Natural killer cell treated with Interleukin-12 subunit alpha and Interleukin-12 subunit beta and Interleukin-15 and Interleukin-18, amount 100 ng/mL, for 72 hours (primary cell): Measurements from ENCODE around the gene KPNA1. TPM values are rescaled to one million over a fixed set of nuclear protein-coding genes. Genes with fewer than 3 reads are reported as not detected.

Experiments
- ATAC-seq, 2 donors: fragments of 150-1000 bp; cut with Tn5 transposase in 1 of 2; sonication (Bioruptor Pico), chemical (Tn5 transposase) in 1 of 2; 2 replicates each; pipeline ENCODE4 v1.10.0; 2021
- DNase-seq: peaks from one replicate; pipeline ENCODE4 v3.0.0; 2022; ENCODE audit warnings: low spot score
- H3K27ac Mint-ChIP-seq, 2 donors: 1 replicate in 1 of 2; 2 replicates in 1 of 2; pipeline ENCODE4 v1.8.0; 2022; ENCODE audit warnings: mixed read lengths in 2 of 2, mild to moderate bottlenecking in 1 of 2, moderate library complexity in 1 of 2
- H3K27me3 Mint-ChIP-seq, 2 donors: 1 replicate in 1 of 2; 2 replicates in 1 of 2; pipeline ENCODE4 v1.8.0; 2022; ENCODE audit warnings: mixed read lengths in 2 of 2
- H3K36me3 Mint-ChIP-seq: one replicate; pipeline ENCODE4 v1.8.0; 2022; ENCODE audit warnings: mixed read lengths
- H3K4me1 Mint-ChIP-seq, 2 donors: 1 replicate in 1 of 2; 2 replicates in 1 of 2; pipeline ENCODE4 v1.8.0; 2022; ENCODE audit warnings: low read depth in 2 of 2, mixed read lengths in 2 of 2, mild to moderate bottlenecking in 1 of 2
- H3K4me3 Mint-ChIP-seq: one replicate; pipeline ENCODE4 v1.8.0; 2022; ENCODE audit warnings: mixed read lengths
- H3K9me3 Mint-ChIP-seq: 2 replicates; pipeline ENCODE4 v1.8.0; 2022; ENCODE audit warnings: mixed read lengths
- total RNA-seq, 2 donors: library from RNA; stranded (reverse); gene quantifications; one replicate each; pipeline ENCODE4 v1.2.3, GENCODE V29; 2022

Gene KPNA1
- total RNA-seq, 2 donors from 2014 or later, result 55.9 to 64.7 TPM

- no peak for ATAC-seq
- DNase-seq, result no peak
- Mint-ChIP-seq H3K36me3 (peaks cover 28% of the 10 kb centered on the region), H3K27me3 (no peaks in the 10 kb centered on the region), H3K4me1 (peaks cover 0 to 7% of the 10 kb centered on the region in 2 donors), H3K4me3 (no peak overlapping the region), H3K27ac (no peak overlapping the region), H3K9me3 (no peaks in the 10 kb centered on the region)
Measured at GRCh38 chr3:122546151-122546550, 31.4 kb upstream of the KPNA1 start.

DNA sequence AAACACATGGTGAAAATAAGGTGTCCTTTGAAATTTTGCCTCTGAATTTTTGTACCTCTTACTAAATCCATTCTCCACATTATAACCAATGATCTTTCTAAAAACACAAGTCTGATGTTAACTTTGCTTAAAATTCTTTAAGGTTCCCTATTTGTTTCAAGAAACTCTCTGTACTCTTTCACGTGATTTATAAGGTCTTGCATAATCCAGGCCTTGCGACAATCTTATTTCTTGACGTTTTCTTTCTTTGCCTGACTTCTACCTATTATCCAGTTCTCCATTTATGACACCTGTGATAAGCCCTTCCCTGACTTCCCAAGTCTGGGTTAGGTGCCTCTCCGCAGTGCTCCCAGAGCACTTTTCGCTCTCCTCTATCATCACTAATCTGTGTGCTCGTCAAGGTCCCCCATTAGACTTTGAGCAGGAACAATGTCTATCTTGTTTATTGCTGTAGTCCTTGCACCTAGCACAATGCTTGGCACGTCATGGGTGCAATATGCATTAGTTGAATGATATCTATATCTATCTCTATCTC, 24.3 kb upstream of the KPNA1 start:
- Mint-ChIP-seq H3K27ac (no peak overlapping the region), H3K36me3 (peaks cover 44% of the 10 kb centered on the region), H3K27me3 (no peaks in the 10 kb centered on the region), H3K4me1 (peaks cover 11 to 15% of the 10 kb centered on the region in 2 donors), H3K4me3 (no peak overlapping the region), H3K9me3 (no peaks in the 10 kb centered on the region)
- DNase-seq, result no peak
- no peak for ATAC-seq

DNA sequence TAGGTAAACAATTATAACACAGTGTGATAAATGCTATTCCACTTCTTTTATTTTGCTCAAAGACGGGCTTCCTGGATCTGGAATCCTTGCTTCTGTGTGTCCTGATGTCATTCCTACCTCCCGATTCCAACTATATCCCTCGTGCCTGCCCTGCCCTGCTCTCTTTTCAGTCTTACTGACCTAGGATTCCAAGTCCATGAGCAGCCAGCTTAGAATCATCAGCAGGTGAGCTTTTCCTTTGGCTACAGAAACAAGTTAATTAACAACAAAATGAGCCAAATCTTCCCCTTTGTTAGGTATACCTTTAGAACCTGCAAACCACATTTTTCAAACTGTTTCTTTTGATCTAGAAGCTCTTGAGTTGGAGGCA, 21.9 kb upstream of the KPNA1 start:
- H3K27ac Mint-ChIP-seq, result no peak overlapping the region
- no peak overlapping the region for H3K4me3 Mint-ChIP-seq
- H3K9me3 Mint-ChIP-seq, result no peaks in the 10 kb centered on the region
- no peak for ATAC-seq
- H3K27me3 Mint-ChIP-seq, result no peaks in the 10 kb centered on the region
- H3K36me3 Mint-ChIP-seq, result peaks cover 60% of the 10 kb centered on the region
- peaks cover 24 to 33% of the 10 kb centered on the region in 2 donors for H3K4me1 Mint-ChIP-seq
- DNase-seq, result no peak

DNA sequence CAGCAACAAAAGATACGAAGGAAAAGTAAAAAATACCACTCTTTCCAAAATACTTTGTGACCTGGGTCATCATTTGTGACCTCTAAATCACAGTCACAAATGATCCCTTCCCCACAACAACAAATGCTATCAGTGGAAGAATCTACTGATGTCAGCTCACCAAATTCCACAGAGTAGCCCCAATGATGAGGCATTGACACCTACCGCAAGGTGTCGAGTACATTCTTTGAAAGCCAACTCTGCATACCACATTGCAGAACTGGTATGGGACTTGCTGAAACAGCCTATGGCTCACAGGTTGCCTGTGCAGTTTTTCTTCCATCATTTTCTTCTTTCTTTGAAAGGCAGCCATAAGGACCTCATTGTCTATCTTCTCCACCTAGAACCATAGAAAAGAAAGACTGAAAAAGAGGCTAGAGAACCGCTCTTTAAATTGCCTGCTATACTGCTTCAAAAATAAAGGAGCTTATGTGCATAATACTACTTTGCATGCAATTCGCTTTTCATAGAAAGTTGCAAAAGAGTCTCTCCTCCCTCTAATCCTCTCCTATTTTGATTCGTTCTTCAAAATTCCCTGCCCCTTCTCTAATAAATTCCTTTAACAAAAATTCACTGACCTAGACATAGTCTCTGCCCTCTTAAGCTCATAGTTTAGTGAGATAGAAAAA, 21.4 kb upstream of the KPNA1 start:
- ATAC-seq (no peak), DNase-seq (no peak)
- peaks cover 24 to 33% of the 10 kb centered on the region in 2 donors for H3K4me1 Mint-ChIP-seq
- H3K36me3 Mint-ChIP-seq, result peaks cover 60% of the 10 kb centered on the region
- no peaks in the 10 kb centered on the region for H3K27me3 Mint-ChIP-seq
- H3K9me3 Mint-ChIP-seq, result no peaks in the 10 kb centered on the region
- no peak overlapping the region for H3K27ac Mint-ChIP-seq
- H3K4me3 Mint-ChIP-seq, result no peak overlapping the region

DNA sequence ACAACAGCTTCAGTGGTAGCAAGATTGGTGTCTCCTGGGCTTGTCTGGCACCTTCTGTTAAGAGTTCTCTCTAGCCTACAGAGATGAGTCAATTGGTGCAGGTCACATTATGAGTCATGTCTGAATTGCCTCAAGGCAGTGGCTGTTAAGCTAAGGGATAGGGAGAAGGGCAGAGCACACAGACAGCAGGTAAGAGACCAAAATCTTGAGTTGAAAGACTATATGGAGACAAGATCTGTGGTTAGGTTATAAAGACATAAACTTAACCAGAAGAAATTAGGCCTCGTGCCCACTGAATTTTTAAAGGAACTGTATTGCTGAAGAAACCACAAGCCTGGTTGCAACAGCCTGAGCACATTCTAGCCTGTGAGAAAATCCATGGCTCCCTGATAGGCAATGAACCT, 19.2 kb upstream of the KPNA1 start:
- peak; percentile 99 to 100 for ATAC-seq
- Mint-ChIP-seq H3K27me3 (no peaks in the 10 kb centered on the region), H3K27ac (no peak overlapping the region), H3K36me3 (peaks cover 50% of the 10 kb centered on the region), H3K4me3 (no peak overlapping the region), H3K4me1 (peaks cover 20 to 27% of the 10 kb centered on the region in 2 donors), H3K9me3 (no peaks in the 10 kb centered on the region)
- peak; percentile 66 for DNase-seq

DNA sequence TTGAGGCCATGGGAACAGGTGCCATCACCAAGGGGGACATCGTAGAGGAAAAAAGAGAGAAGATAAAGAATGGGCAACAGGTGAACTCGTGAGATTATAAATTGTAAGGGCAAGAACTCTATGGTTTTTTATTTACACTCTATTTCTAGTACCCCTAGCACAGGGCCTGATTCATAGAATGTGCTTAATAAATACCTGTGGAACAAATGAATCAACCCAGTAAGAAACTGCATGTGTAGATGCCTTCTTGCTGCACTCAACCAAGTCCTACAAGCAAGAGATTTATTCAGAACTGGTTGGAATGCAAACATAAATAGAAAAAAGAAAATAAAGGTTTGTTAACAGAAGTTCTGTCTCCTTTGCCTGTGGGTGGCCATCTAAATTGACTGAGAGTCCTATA, 18.7 kb upstream of the KPNA1 start:
- Mint-ChIP-seq H3K36me3 (peaks cover 46% of the 10 kb centered on the region), H3K9me3 (no peaks in the 10 kb centered on the region), H3K27ac (no peak overlapping the region), H3K4me3 (peak overlapping the region; percentile 14), H3K4me1 (peaks cover 20 to 25% of the 10 kb centered on the region in 2 donors), H3K27me3 (no peaks in the 10 kb centered on the region)
- ATAC-seq (no peak), DNase-seq (no peak)

- peaks cover 17 to 20% of the 10 kb centered on the region in 2 donors for H3K4me1 Mint-ChIP-seq
- no peak for DNase-seq
- no peak overlapping the region for H3K4me3 Mint-ChIP-seq
- no peaks in the 10 kb centered on the region for H3K27me3 Mint-ChIP-seq
- ATAC-seq, result no peak
- no peaks in the 10 kb centered on the region for H3K9me3 Mint-ChIP-seq
- no peak overlapping the region for H3K27ac Mint-ChIP-seq
- peaks cover 31% of the 10 kb centered on the region for H3K36me3 Mint-ChIP-seq
Measured at GRCh38 chr3:122530164-122530563, 15.4 kb upstream of the KPNA1 start.

DNA sequence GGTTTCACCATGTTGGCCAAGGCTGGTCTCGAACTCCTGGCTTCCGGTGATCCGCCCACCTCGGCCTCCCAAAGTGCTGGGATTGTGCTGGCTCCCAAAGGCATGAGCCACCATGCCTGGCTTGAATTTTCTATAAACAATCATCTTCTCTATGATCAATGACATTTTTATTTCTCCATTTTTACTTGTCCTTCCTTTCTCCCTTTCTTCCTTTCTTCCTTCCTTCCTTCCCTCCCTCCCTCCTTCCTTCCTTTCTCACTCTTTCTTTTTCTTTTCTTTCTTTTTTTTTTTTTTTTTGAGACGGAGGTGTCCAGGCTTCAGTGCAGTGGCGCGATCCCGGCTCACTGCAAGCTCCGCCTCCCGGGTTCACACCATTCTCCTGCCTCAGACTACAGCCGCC, 8.6 kb upstream of the KPNA1 start:
- no peaks in the 10 kb centered on the region for H3K36me3 Mint-ChIP-seq
- no peak overlapping the region for H3K27ac Mint-ChIP-seq

DNA sequence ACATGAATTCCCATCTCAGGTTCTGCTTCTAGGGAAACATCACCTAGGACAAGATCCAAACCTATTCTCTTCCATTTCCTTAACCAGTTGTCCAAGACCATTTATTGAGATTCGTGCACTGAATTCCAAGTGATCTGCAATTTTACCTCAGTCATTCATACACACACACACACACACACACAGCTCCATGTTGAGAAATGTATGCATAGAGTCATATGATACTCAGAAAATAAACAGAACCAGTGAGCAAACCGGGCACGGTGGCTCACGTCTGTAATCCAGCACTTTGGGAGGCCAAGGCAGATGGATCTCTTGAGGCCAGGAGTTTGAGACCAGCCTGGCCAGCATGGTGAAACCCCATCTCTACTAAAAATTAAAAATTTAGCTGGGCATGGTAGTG, 6.1 kb upstream of the KPNA1 start:
- no peaks in the 10 kb centered on the region for H3K9me3 Mint-ChIP-seq
- no peaks in the 10 kb centered on the region for H3K27me3 Mint-ChIP-seq
- DNase-seq, result no peak
- no peaks in the 10 kb centered on the region for H3K4me1 Mint-ChIP-seq
- ATAC-seq, result no peak
- no peaks in the 10 kb centered on the region for H3K36me3 Mint-ChIP-seq
- no peak overlapping the region for H3K27ac Mint-ChIP-seq
- H3K4me3 Mint-ChIP-seq, result no peak overlapping the region

More for the DNA sequence above, 8.6 kb upstream of the KPNA1 start:
- no peaks in the 10 kb centered on the region for H3K9me3 Mint-ChIP-seq
- H3K4me1 Mint-ChIP-seq, result no peaks in the 10 kb centered on the region
- ATAC-seq (no peak), DNase-seq (no peak)
- H3K4me3 Mint-ChIP-seq, result no peak overlapping the region
- no peaks in the 10 kb centered on the region for H3K27me3 Mint-ChIP-seq

DNA sequence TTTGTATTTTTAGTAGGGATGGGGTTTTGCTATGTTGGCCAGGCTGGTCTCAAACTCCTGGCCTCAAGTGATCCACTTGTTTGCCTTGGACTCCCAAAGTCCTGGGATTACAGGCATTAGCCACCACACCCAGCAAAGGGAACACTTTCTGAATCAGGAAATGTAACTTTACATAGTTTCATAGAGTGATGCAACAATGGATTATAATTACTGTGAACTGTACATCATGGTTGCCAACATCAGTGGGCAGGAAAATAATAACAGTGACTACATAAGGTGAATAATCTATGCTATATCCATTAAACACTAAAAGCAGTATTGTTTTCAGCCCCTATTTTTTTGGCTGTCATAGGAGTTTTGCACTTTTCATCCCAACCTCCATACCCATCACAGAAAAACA, 5.0 kb upstream of the KPNA1 start:
- Mint-ChIP-seq H3K4me1 (peaks cover 4 to 6% of the 10 kb centered on the region in 2 donors), H3K9me3 (no peaks in the 10 kb centered on the region), H3K36me3 (no peaks in the 10 kb centered on the region), H3K4me3 (no peak overlapping the region), H3K27ac (no peak overlapping the region), H3K27me3 (no peaks in the 10 kb centered on the region)
- ATAC-seq (no peak), DNase-seq (no peak)

- H3K4me3 Mint-ChIP-seq, result no peak overlapping the region
- no peaks in the 10 kb centered on the region for H3K9me3 Mint-ChIP-seq
- H3K36me3 Mint-ChIP-seq, result no peaks in the 10 kb centered on the region
- peaks cover 14 to 21% of the 10 kb centered on the region in 2 donors for H3K4me1 Mint-ChIP-seq
- no peak for ATAC-seq
- no peaks in the 10 kb centered on the region for H3K27me3 Mint-ChIP-seq
- no peak for DNase-seq
- H3K27ac Mint-ChIP-seq, result no peak overlapping the region
Measured at GRCh38 chr3:122516846-122517360, 2.2 kb upstream of the KPNA1 start.

DNA sequence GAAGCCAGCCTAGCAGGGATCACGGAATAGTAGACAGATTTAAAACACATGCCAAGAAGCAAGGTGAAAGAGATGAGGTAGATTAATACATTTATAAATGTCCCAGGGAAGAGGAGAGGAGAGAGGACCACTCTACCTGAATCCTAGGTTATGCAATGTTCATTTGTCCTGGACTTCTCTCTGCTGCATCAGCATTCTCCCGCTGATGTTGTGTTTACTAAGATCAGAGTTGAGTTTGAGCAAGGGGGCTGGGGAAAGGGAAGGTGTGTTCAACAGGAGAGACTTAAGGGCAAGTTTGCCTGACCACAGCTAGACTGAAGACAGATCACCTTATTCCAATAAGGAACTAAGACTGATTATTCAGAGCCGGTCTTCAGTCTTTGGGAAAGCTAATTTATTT, 1.1 kb upstream of the KPNA1 start:
- Mint-ChIP-seq H3K9me3 (no peaks in the 10 kb centered on the region), H3K27ac (no peak overlapping the region), H3K4me1 (peaks cover 24 to 32% of the 10 kb centered on the region in 2 donors), H3K27me3 (no peaks in the 10 kb centered on the region), H3K4me3 (no peak overlapping the region), H3K36me3 (no peaks in the 10 kb centered on the region)
- ATAC-seq (no peak), DNase-seq (no peak)

GRCh38 chr3:122515020-122515468, 305 bp upstream of the KPNA1 start:
- H3K27me3 Mint-ChIP-seq, result no peaks in the 10 kb centered on the region
- peak overlapping the region; percentile 87 for H3K4me3 Mint-ChIP-seq
- no peaks in the 10 kb centered on the region for H3K9me3 Mint-ChIP-seq
- H3K36me3 Mint-ChIP-seq, result no peaks in the 10 kb centered on the region
- no peak for DNase-seq
- peaks cover 28 to 39% of the 10 kb centered on the region in 2 donors for H3K4me1 Mint-ChIP-seq
- H3K27ac Mint-ChIP-seq, result peak overlapping the region; percentile 45 to 76
- ATAC-seq, result no peak

DNA sequence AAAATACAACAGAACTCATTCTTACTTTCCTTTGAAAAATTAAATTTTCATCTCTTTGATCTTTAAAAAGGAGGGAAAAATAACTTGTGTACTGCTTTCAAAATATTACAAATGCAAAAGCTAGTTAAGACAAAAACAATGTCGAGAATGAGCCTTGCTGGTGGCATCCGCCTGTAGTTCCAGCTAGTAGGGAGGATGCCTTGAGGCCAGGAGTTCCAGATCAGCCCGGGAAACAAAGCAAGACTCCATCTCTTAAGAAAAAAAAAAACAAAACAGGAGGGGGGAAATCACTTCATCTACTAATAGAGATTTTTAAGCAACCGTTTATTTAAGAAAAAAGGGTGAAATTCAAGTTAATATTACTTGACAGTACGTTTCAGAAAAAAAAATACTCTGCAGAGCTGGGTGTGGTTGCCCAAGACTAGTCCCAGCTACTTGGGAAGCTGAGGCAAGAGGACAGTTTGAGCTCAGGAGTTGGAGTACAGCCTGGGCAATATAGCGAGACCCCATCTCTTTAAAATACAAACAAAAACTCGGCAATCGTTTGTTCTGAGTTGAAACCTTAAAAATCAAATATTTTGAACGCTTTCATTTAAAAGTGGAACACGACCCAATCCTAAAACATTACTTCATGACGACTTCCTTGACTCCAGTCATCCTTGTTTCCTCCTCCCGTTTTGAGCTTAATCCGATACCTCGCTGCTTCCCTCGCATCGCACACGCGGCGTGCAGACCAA, 1.2 kb downstream of the KPNA1 start:
- H3K27ac Mint-ChIP-seq, result peak overlapping the region; percentile 68 to 90
- ATAC-seq, result no peak

More for the DNA sequence above, 1.2 kb downstream of the KPNA1 start:
- Mint-ChIP-seq H3K27me3 (no peaks in the 10 kb centered on the region), H3K36me3 (no peaks in the 10 kb centered on the region), H3K9me3 (no peaks in the 10 kb centered on the region), H3K4me3 (peak overlapping the region; percentile 87), H3K4me1 (peaks cover 32 to 53% of the 10 kb centered on the region in 2 donors)
- no peak for DNase-seq
